NCI-H1417 treated with DMSO at 0.1 percent for 48 hours (cell line): ENCODE results near the gene CLDN6.

Experiments
- DNase-seq: peaks from one replicate; lab custom pipeline; 2025; lab: John Stamatoyannopoulos, UW

CLDN6 gene

DNA sequence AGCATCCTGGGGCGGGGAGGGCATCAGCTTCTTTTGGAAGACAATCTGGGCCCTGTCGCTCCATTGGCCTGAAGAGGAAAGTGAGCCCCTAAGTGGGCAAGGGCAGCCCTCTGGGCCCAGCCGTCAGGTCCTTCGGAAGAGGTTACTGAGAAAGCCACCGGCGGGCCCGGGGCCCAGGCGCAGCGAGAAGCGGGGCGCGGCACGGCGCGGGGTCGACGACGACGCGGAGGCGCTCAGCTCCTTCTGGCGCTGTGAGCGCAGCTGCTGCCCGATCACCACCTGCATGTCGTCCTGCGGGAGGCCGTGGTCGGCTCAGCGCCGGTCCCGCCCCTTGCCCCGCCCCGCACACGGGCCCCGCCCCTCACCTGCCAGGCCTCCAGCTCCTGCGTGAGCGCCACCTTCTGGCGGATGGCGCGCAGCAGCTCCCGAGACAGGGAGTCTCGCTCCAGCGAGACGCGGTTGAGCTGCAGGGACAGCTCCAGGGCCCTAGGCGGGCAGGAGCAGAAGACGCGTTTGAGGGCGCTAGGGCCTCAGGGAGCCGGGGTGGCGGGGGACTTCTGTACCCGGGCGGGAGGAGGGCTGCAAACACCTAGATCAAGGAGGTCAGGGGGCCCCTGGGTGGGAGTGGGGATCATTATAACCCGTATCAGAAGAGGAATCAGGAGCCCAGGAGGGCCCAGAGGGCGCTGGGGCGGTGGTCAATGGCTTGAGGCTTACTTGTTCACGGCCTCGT is 10.2 kb upstream of the CLDN6 start:
- peak; percentile 19 for DNase-seq

DNA sequence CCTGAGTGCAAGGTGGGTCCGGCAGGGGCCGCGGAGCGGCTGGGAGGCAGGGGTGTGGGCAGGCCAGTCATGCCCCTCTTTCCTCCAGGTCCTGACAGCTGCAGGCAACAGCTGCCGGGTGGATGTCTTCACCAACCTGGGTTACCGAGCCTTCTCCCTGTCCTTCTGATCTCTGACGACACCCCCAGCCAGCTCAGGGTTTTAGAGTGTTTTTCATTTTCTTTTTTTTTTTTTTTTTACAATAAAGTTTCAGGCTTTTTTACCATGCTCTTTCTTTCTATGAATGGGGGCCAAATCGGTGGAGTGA is 9.5 kb upstream of the CLDN6 start:
- no peak for DNase-seq

DNA sequence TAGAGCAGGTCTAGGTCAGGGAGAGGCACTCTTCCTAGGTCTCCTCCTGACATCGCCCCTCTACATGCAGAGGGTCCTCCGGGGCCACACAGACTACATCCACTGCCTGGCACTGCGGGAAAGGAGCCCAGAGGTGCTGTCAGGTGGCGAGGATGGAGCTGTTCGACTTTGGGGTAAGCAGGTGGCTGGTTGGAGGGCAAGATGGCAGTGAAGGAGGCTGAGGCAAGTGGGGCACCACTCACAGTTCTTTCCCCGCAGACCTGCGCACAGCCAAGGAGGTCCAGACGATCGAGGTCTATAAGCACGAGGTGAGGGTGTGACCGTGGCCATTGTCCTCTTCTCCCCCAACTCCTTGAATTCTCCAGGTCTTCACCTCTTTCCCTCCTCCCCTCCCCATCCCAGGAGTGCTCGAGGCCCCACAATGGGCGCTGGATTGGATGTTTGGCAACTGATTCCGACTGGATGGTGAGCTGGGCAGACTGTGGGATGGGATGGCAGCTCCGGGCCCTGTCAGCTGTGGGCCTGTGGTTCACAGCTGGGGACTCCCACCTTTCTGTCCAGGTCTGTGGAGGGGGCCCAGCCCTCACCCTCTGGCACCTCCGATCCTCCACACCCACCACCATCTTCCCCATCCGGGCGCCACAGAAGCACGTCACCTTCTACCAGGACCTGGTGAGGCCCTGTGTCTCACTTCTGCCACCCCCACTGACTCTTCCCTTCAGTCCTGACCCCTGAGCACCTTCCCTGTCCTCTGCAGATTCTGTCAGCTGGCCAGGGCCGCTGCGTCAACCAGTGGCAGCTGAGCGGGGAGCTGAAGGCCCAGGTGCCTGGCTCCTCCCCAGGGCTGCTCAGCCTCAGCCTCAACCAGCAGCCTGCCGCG is 8.9 kb upstream of the CLDN6 start:
- no peak for DNase-seq

- no peak for DNase-seq
These were observed 8.0 kb upstream of the CLDN6 start for GRCh38 chr16:3026003-3026378.

GRCh38 chr16:3025032-3026002 is 7.3 kb upstream of the CLDN6 start:
- DNase-seq, result no peak

GRCh38 chr16:3023669-3024478 is 5.9 kb upstream of the CLDN6 start, which contains the start of the genes HCFC1R1 and THOC6:
TSS of gene HCFC1R1 (minus strand) at chr16:3023942. CDS start at chr16:3023941, 1 bp downstream.
TSS of gene THOC6 (plus strand) at chr16:3024035. CDS start at chr16:3024327, 292 bp downstream.
- DNase-seq, result peak; percentile 79

DNA sequence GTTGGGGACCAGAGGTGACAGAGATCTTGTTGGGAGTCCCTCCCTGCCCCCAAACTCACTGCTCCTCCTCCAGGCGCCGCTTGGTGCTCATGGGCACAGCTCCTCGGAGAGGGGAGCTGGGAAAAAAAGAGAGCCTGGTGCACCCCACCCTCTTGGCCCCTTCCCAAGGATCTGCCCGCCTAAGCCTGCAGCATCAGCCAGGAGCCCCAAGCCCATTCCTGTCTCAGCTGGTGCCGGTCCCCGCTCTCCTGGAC is 5.4 kb upstream of the CLDN6 start:
- DNase-seq, result no peak

DNA sequence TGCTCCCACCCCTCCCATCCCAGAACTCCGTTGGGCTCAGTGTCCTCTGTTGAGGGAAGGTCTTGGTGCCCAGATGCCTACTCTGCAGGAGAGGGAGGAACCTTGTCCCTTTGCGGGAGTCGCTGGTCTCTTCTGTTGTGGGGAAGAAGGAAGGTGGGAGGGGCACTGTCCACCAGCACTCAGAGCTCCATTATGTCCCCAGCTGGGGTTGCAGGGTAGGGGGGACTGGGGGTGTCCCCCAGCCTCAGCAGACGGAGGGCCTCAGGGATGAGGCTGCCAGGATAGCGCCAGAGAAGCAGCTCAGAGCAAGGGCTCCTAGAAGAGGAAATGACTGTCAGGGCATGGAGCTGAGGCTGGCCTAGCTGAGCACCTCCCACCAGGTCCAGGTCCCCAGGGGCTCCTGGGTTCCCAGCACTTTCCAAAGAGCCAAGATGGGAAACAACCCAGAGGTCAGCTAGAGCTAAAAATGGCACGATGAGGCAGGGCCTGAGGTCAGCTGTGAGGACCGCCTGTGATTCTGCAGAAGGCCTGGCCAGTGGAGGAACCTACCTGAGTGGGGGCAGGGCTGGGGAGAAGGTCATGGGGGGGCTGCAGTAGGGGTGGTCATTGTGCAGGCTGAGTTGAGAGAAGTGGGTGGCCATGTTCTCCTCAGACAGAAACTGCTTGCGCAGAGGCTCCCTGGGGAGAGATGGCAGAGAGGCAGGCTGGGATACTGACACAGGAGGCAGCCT is 4.9 kb upstream of the CLDN6 start:
- no peak for DNase-seq

DNA sequence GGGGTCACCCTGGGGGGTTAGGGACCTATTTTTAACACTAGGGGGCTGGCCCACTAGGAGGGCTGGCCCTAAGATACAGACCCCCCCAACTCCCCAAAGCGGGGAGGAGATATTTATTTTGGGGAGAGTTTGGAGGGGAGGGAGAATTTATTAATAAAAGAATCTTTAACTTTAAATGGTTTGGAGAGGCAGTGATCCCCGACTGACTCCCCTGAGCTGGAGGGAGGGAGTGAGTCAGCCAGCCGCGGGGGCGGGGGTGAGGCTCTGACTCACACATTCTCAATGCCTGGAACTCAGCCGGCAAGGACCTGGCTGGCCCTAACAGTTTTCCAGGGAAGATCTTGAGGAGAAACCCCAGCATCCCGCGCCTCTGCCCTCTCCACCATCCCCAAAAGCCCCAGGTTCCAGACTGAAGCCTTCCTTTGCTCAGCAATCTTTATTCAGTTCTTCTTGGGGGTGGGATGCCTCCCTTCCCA is 4.3 kb upstream of the CLDN6 start:
- DNase-seq, result no peak

GRCh38 chr16:3021449-3022207 is 3.6 kb upstream of the CLDN6 start:
- DNase-seq, result no peak

- DNase-seq, result no peak
These were observed 2.8 kb upstream of the CLDN6 start for GRCh38 chr16:3020604-3021448.

DNA sequence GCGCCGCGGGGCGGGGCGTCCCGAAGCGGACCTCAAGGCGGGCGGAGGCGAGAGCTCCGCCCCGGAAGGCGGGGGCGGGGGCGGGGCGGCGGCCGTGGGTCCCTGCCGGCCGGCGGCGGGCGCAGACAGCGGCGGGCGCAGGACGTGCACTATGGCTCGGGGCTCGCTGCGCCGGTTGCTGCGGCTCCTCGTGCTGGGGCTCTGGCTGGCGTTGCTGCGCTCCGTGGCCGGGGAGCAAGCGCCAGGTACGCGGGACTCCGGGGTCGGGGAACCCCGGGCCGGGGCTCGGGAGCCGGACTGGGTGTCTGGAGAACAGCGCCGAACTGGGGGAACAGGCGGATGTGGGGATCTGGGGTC is 2.2 kb upstream of the CLDN6 start, which contains the start of gene TNFRSF12A:
TNFRSF12A (plus strand) TSS at position 122 of the 357 bp plus-strand sequence; CDS start at position 152, 30 bp downstream.
- no peak for DNase-seq

GRCh38 chr16:3019594-3020246 is 1.7 kb upstream of the CLDN6 start:
- no peak for DNase-seq

GRCh38 chr16:3017344-3017743 is 639 bp downstream of the CLDN6 start:
- no peak for DNase-seq

DNA sequence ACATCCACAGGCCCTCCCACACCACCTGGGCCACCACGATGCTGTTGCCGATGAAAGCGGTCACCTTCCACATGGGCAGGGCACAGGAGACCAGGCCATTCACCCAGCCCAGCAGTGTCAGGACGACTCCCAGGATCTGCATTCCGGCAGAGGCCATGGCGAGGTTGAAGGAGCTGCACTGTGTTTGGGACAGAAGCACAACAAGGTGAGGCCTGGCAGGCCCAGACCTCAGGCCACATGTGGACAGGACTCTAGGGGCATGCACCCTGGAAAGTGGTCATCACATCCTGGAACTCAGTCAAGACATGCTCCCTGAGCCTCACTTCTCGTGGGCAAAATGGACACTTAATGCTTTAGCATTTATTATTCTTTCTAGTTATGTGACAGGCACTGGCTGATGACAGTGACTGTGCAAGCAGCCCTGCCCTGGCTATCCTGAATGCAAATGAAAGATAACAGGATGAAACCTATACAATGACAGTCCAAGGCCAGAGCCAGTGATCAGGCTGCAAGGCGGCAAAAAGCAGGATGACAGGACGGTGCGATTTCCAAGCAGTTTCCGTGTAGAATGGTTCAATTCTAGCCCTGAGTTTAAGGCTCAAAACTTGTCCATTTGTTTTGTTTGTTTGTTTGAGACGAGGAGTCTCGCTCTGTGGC is 2.0 kb downstream of the CLDN6 start:
- no peak for DNase-seq

DNA sequence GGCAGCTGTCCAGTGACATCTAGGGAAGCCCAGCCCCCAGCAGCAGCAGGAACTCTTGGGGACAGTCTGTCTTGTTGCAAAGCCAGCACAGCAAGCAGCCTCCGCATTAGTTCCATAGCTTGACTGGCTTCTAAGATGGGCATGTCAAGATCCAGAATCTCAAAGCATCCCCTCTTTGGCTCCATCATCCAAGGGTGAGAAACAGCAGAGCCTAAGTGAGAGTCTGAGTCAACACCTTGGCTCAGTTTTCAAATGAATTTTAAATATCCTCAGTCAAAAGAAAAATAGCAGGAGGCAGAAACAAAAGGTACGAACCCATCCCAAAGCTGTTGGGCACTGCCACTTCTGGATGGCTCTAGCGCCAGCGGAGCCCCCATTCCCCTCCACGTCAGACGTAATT is 3.0 kb downstream of the CLDN6 start:
- no peak for DNase-seq

GRCh38 chr16:3013998-3014690 is 3.8 kb downstream of the CLDN6 start:
- DNase-seq, result no peak
